ENCODE measurements around the gene TMEM185B.

TMEM185B gene

GRCh38 chr2:120240901-120241429, 17.8 kb upstream of the TMEM185B start:
- POLR2A ChIA-PET (ENCODE audit: low non-redundant PET): interaction anchor here (0.7 to 1.6 kb wide), 2 partner anchors 11 to 12 kb away, joined by 3 to 8 read pairs; partner anchors contain the start of gene RALB
- peak overlapping the region; percentile 83 for H3K27ac ChIP-seq
- no peak for TF ChIP-seq CTCF (conservative IDR thresholded peaks at IDR 0.05; ENCODE audit: low read depth)
- CTCF ChIA-PET: no interaction called here
- DNase-seq (ENCODE audit: low spot score): no peak

GRCh38 chr2:120239488-120240287, 16.5 kb upstream of the TMEM185B start:
- H3K27ac ChIP-seq: peak overlapping the region; percentile 83
- POLR2A ChIA-PET (ENCODE audit: low non-redundant PET): interaction anchor here (1.6 kb wide), 1 partner anchor 13 kb away, joined by 8 read pairs; the partner anchor contains the start of gene RALB
- no peak for TF ChIP-seq CTCF (conservative IDR thresholded peaks at IDR 0.05; ENCODE audit: low read depth)
- peak; percentile 88 for DNase-seq (ENCODE audit: low spot score)
- CTCF ChIA-PET: interaction anchor here (0.7 kb wide), 1 partner anchor 23 kb away, joined by 3 read pairs; no protein-coding TSS in a partner anchor

- ChIA-PET CTCF (no interaction called here), POLR2A (ENCODE audit: low non-redundant PET) (interaction anchor here (1.6 kb wide), 1 partner anchor 13 kb away, joined by 8 read pairs; the partner anchor contains the start of gene RALB)
- DNase-seq (ENCODE audit: low spot score): peak; percentile 90
- peak overlapping the region; percentile 83 for H3K27ac ChIP-seq
- TF ChIP-seq CTCF (conservative IDR thresholded peaks at IDR 0.05; ENCODE audit: low read depth): no peak
These were observed 15.7 kb upstream of the TMEM185B start for GRCh38 chr2:120238728-120239487.

- ChIA-PET CTCF (no interaction called here), POLR2A (ENCODE audit: low non-redundant PET) (no interaction called here)
- DNase-seq (ENCODE audit: low spot score): peak; percentile 63
- no peak for TF ChIP-seq CTCF (conservative IDR thresholded peaks at IDR 0.05; ENCODE audit: low read depth)
- H3K27ac ChIP-seq: peak overlapping the region; percentile 55
These were observed 14.3 kb upstream of the TMEM185B start for GRCh38 chr2:120237491-120237902.

- POLR2A ChIA-PET (ENCODE audit: low non-redundant PET): no interaction called here
- no peak for DNase-seq (ENCODE audit: low spot score)
- CTCF ChIA-PET: interaction anchor here (0.5 kb wide), 1 partner anchor 224 kb away, joined by 3 read pairs; no protein-coding TSS in a partner anchor
- peak overlapping the region; percentile 19 for H3K27ac ChIP-seq
- TF ChIP-seq CTCF (conservative IDR thresholded peaks at IDR 0.05; ENCODE audit: low read depth): no peak
These were observed 13.6 kb upstream of the TMEM185B start for GRCh38 chr2:120236791-120237190.

GRCh38 chr2:120236316-120236715, 13.1 kb upstream of the TMEM185B start:
- no peak for DNase-seq (ENCODE audit: low spot score)
- TF ChIP-seq CTCF (conservative IDR thresholded peaks at IDR 0.05; ENCODE audit: low read depth): no peak
- H3K27ac ChIP-seq: peak overlapping the region; percentile 19
- CTCF ChIA-PET: interaction anchor here (0.5 kb wide), 1 partner anchor 224 kb away, joined by 3 read pairs; no protein-coding TSS in a partner anchor
- POLR2A ChIA-PET (ENCODE audit: low non-redundant PET): no interaction called here

All from RWPE1 (cell line).